Measurements from ENCODE around the gene PHF21B. TPM values are rescaled to one million over a fixed set of nuclear protein-coding genes. Genes with fewer than 3 reads are reported as not detected.

The PHF21B gene
- total and polyA plus RNA-seq, 2 of the 8 experiments (the other 6 are each of a cell fraction or from before 2014, with no cell fraction given) = 19.3 to 68.1 TPM

DNA sequence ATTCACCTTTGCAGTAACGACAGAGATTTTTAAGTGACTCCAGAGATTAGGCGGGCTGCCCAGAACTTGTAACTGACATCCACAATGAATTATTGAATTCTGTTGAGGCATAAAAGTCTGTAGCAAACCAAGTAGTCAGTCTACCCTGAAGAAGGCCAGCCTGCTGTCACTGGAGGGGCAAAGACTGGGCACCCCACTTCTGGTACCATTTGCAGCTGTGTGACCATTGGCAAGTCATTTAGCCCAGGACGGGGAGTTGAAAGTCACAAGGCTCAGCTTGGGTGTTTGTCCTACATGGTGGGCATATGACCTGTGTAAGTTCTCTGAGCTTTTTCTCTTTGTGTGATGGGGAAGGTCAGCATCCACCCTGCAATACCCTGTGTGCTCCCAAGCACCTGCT lies 138.0 kb downstream of the PHF21B start (continued):
- TF ChIP-seq, protein P1, sequence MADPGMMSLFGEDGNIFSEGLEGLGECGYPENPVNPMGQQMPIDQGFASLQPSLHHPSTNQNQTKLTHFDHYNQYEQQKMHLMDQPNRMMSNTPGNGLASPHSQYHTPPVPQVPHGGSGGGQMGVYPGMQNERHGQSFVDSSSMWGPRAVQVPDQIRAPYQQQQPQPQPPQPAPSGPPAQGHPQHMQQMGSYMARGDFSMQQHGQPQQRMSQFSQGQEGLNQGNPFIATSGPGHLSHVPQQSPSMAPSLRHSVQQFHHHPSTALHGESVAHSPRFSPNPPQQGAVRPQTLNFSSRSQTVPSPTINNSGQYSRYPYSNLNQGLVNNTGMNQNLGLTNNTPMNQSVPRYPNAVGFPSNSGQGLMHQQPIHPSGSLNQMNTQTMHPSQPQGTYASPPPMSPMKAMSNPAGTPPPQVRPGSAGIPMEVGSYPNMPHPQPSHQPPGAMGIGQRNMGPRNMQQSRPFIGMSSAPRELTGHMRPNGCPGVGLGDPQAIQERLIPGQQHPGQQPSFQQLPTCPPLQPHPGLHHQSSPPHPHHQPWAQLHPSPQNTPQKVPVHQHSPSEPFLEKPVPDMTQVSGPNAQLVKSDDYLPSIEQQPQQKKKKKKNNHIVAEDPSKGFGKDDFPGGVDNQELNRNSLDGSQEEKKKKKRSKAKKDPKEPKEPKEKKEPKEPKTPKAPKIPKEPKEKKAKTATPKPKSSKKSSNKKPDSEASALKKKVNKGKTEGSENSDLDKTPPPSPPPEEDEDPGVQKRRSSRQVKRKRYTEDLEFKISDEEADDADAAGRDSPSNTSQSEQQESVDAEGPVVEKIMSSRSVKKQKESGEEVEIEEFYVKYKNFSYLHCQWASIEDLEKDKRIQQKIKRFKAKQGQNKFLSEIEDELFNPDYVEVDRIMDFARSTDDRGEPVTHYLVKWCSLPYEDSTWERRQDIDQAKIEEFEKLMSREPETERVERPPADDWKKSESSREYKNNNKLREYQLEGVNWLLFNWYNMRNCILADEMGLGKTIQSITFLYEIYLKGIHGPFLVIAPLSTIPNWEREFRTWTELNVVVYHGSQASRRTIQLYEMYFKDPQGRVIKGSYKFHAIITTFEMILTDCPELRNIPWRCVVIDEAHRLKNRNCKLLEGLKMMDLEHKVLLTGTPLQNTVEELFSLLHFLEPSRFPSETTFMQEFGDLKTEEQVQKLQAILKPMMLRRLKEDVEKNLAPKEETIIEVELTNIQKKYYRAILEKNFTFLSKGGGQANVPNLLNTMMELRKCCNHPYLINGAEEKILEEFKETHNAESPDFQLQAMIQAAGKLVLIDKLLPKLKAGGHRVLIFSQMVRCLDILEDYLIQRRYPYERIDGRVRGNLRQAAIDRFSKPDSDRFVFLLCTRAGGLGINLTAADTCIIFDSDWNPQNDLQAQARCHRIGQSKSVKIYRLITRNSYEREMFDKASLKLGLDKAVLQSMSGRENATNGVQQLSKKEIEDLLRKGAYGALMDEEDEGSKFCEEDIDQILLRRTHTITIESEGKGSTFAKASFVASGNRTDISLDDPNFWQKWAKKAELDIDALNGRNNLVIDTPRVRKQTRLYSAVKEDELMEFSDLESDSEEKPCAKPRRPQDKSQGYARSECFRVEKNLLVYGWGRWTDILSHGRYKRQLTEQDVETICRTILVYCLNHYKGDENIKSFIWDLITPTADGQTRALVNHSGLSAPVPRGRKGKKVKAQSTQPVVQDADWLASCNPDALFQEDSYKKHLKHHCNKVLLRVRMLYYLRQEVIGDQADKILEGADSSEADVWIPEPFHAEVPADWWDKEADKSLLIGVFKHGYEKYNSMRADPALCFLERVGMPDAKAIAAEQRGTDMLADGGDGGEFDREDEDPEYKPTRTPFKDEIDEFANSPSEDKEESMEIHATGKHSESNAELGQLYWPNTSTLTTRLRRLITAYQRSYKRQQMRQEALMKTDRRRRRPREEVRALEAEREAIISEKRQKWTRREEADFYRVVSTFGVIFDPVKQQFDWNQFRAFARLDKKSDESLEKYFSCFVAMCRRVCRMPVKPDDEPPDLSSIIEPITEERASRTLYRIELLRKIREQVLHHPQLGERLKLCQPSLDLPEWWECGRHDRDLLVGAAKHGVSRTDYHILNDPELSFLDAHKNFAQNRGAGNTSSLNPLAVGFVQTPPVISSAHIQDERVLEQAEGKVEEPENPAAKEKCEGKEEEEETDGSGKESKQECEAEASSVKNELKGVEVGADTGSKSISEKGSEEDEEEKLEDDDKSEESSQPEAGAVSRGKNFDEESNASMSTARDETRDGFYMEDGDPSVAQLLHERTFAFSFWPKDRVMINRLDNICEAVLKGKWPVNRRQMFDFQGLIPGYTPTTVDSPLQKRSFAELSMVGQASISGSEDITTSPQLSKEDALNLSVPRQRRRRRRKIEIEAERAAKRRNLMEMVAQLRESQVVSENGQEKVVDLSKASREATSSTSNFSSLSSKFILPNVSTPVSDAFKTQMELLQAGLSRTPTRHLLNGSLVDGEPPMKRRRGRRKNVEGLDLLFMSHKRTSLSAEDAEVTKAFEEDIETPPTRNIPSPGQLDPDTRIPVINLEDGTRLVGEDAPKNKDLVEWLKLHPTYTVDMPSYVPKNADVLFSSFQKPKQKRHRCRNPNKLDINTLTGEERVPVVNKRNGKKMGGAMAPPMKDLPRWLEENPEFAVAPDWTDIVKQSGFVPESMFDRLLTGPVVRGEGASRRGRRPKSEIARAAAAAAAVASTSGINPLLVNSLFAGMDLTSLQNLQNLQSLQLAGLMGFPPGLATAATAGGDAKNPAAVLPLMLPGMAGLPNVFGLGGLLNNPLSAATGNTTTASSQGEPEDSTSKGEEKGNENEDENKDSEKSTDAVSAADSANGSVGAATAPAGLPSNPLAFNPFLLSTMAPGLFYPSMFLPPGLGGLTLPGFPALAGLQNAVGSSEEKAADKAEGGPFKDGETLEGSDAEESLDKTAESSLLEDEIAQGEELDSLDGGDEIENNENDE (IDR thresholded peaks at IDR 0.05; ENCODE audit: insufficient replicate concordance, low read length) = no peak
- TF ChIP-seq SP1 (IDR thresholded peaks at IDR 0.05; ENCODE audit: low read depth, low read length) (no peak), CHD1 (IDR thresholded peaks at IDR 0.05; ENCODE audit: low read depth, low read length) (no peak), ZNF274 (IDR thresholded peaks at IDR 0.05; ENCODE audit: borderline replicate concordance, extremely low read depth, low read length) (no peak)

All from H1 (cell line).